ENCODE measurements around the gene FBXL22.

Gene FBXL22

GRCh38 chr15:63573533-63573932 is 23.7 kb upstream of the FBXL22 start:
- TF ChIP-seq CTCF (IDR thresholded peaks at IDR 0.05; ENCODE audit: low read depth, low read length): no peak
- no peak overlapping the region for H3K4me3 ChIP-seq (replicated peaks in 1 of 2; ENCODE audit: low read depth in 2 of 2, low read length in 2 of 2)
- DNase-seq (ENCODE audit: low read depth in 2 of 2): peak in 1 of 2 donors; percentile 25

- no peak overlapping the region for H3K4me3 ChIP-seq (replicated peaks in 1 of 2; ENCODE audit: low read depth in 2 of 2, low read length in 2 of 2)
- no peak for TF ChIP-seq CTCF (IDR thresholded peaks at IDR 0.05; ENCODE audit: low read depth, low read length)
- DNase-seq (ENCODE audit: low read depth in 2 of 2): no peak
These were observed 21.9 kb upstream of the FBXL22 start for GRCh38 chr15:63575312-63575711.

- TF ChIP-seq CTCF (IDR thresholded peaks at IDR 0.05; ENCODE audit: low read depth, low read length): no peak
- no peak overlapping the region for H3K4me3 ChIP-seq (replicated peaks in 1 of 2; ENCODE audit: low read depth in 2 of 2, low read length in 2 of 2)
- DNase-seq (ENCODE audit: low read depth in 2 of 2): no peak
These were observed 20.7 kb upstream of the FBXL22 start for GRCh38 chr15:63576441-63576840.

GRCh38 chr15:63582179-63582578 is 15.0 kb upstream of the FBXL22 start:
- TF ChIP-seq CTCF (IDR thresholded peaks at IDR 0.05; ENCODE audit: low read depth, low read length): no peak
- H3K4me3 ChIP-seq (replicated peaks in 1 of 2; ENCODE audit: low read depth in 2 of 2, low read length in 2 of 2): no peak overlapping the region
- DNase-seq (ENCODE audit: low read depth in 2 of 2): no peak

- no peak overlapping the region for H3K4me3 ChIP-seq (replicated peaks in 1 of 2; ENCODE audit: low read depth in 2 of 2, low read length in 2 of 2)
- peak; percentile 30 to 85 for DNase-seq (ENCODE audit: low read depth in 2 of 2)
- no peak for TF ChIP-seq CTCF (IDR thresholded peaks at IDR 0.05; ENCODE audit: low read depth, low read length)
These were observed 14.3 kb upstream of the FBXL22 start for GRCh38 chr15:63582718-63583426.

- H3K4me3 ChIP-seq (replicated peaks in 1 of 2; ENCODE audit: low read depth in 2 of 2, low read length in 2 of 2): no peak overlapping the region
- TF ChIP-seq CTCF (IDR thresholded peaks at IDR 0.05; ENCODE audit: low read depth, low read length): no peak
- DNase-seq (ENCODE audit: low read depth in 2 of 2): no peak
These were observed 10.4 kb upstream of the FBXL22 start for GRCh38 chr15:63586790-63587189.

GRCh38 chr15:63587527-63587926 is 9.7 kb upstream of the FBXL22 start:
- H3K4me3 ChIP-seq (replicated peaks in 1 of 2; ENCODE audit: low read depth in 2 of 2, low read length in 2 of 2): no peak overlapping the region
- TF ChIP-seq CTCF (IDR thresholded peaks at IDR 0.05; ENCODE audit: low read depth, low read length): no peak
- DNase-seq (ENCODE audit: low read depth in 2 of 2): peak; percentile 17 to 27

All from cardiac fibroblast (primary cell).